Measurements from ENCODE around the gene RPL9. TPM values are rescaled to one million over a fixed set of nuclear protein-coding genes. Genes with fewer than 3 reads are reported as not detected.

Gene RPL9
- total RNA-seq, 1 donor = 1,596 TPM

DNA sequence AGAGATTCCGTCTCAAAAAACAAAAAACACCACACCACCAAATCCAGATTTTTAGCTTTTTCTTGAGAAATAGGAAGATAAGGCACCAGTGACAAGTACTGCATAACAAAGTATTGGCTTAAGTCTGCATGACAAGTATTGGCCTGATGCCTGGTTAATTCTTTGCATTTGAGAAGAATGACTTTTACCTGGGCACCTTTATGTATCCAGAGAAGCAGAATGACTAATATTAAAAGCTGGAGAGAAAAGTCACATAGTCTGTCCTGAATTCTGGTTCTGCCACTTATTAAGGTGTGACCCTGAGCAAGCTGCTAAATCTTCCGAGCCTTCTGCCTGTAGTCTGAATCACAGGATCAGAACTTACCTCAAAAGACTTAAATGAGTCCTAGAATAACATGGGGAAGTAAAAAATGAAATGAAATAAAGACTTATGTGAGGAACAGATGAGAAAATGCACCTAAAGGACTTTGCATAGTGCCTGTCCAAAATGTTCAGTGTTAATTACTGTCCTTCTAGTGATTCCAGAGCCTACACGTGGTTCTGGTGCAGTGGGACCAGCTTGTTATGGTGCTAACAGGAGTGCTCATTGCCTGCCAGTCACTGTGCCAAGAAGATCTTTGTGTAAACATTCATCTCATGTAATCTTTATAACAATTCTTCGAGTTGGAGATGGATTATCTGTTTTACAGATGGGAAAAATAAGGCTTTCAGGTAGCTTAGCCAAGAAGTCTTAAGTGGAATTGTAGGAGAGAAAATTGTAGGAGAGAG, 36.9 kb upstream of the RPL9 start:
- DNase-seq (ENCODE audit: low read depth) = no peak
- TF ChIP-seq, protein P1, sequence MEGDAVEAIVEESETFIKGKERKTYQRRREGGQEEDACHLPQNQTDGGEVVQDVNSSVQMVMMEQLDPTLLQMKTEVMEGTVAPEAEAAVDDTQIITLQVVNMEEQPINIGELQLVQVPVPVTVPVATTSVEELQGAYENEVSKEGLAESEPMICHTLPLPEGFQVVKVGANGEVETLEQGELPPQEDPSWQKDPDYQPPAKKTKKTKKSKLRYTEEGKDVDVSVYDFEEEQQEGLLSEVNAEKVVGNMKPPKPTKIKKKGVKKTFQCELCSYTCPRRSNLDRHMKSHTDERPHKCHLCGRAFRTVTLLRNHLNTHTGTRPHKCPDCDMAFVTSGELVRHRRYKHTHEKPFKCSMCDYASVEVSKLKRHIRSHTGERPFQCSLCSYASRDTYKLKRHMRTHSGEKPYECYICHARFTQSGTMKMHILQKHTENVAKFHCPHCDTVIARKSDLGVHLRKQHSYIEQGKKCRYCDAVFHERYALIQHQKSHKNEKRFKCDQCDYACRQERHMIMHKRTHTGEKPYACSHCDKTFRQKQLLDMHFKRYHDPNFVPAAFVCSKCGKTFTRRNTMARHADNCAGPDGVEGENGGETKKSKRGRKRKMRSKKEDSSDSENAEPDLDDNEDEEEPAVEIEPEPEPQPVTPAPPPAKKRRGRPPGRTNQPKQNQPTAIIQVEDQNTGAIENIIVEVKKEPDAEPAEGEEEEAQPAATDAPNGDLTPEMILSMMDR (IDR thresholded peaks at IDR 0.05; ENCODE audit: insufficient read depth, low read depth, low read length) = no peak
- no peak overlapping the region for H3K4me3 ChIP-seq (ENCODE audit: low read depth, low read length)

DNA sequence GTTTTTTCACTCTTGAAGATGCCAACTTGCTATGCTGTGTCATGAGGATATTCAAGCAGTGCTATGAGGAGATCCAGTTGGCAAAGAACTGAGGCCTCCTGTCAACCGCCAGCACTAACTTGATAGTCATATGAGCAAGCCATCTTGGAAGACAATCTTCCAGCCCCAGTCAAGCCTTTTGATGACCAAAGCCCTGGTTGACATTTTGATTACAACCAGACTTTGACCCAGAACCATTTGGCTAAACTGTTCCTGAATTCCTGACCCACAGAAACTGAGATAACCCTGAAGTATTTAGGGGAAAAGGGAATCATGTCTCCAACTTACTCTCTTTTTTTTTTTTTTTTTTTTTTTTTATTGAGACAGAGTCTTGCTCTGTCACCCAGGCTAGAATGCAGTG, 35.6 kb upstream of the RPL9 start:
- no peak for DNase-seq (ENCODE audit: low read depth)
- H3K4me3 ChIP-seq (ENCODE audit: low read depth, low read length) = no peak overlapping the region
- TF ChIP-seq, protein P1 (IDR thresholded peaks at IDR 0.05; ENCODE audit: insufficient read depth, low read depth, low read length) = no peak

DNA sequence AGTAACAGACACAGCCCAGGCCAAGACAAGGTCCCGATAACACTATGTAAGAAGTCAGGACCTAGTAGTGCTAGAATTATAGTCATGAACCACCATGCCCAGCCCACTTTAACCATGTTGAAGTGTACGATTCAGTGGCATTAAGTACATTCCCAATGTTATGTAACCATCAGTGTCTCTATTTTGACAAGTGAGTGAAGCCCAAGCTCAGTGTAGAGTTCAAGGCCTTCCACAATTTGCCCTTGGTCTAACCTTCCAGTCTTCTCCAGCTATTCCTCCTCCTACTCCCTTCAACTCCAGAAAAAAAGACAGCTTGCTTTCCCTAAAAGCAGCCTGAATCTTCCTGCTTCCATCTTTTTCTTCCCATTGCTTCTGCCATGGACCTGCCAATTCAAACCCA, 31.6 kb upstream of the RPL9 start:
- no peak for DNase-seq (ENCODE audit: low read depth)
- TF ChIP-seq, protein P1 (IDR thresholded peaks at IDR 0.05; ENCODE audit: insufficient read depth, low read depth, low read length) = no peak
- no peak overlapping the region for H3K4me3 ChIP-seq (ENCODE audit: low read depth, low read length)

DNA sequence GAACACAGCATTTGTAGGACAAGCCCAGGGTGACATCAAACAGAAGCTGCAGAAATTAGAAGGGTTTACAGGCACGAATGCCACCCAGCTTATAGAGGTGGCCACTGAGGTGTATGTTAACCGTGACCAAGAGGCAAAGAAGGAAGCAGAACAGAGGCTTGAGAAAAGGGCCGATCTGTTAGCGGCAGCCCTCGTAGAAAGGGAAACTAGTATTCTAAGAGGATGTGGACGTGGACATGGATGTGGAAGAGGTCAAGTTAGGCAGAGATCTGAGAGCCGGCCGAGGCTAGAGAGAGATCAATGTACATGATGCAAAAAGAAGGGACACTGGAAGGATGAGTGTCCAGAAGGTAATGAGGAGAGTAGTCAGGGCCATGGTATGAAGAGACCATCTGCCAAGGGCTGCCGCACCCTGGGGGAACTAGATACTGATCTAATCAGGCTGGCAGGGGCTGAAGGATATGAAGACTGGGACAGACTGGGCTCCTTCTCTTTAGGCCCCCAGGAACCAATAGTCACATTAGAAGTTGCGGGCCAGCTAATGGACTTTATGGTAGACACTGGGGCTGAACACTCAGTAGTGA, 27.6 kb upstream of the RPL9 start:
- DNase-seq (ENCODE audit: low read depth) = no peak
- H3K4me3 ChIP-seq (ENCODE audit: low read depth, low read length) = no peak overlapping the region
- TF ChIP-seq, protein P1 (IDR thresholded peaks at IDR 0.05; ENCODE audit: insufficient read depth, low read depth, low read length) = no peak

DNA sequence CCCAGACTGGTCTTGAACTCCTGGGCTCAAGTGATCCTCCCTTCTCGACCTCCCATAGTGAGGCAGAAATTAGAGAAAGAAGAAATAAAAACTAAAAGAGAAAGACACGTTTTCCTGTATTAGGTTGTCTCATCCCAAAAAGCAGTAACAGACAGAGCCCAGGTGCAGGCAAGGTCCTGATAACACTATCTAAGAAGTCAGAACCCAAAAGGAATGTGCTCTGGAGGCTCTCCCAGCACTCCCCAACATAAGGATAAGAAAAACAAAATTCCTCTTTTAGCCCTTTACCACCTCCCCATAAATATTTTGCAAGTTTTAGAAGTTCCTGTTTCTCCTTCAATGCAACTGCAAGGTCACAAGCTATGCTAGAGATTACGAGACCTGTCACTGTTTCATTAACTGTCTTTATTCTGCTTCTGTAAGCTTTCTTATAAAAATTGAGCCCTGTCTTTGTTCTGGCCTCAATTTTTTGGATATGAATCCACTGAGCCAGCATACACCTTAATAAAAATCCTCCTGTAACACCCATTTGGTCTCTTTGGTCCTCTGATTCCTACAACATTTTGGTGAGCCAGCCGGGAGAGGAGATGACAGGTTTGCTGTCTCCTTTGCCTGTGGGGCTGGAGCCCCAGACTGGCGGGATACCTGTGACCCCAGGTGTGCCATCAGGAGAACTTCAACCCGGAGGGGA, 26.0 kb upstream of the RPL9 start:
- H3K4me3 ChIP-seq (ENCODE audit: low read depth, low read length) = no peak overlapping the region
- DNase-seq (ENCODE audit: low read depth) = no peak
- TF ChIP-seq, protein P1 (IDR thresholded peaks at IDR 0.05; ENCODE audit: insufficient read depth, low read depth, low read length) = no peak

DNA sequence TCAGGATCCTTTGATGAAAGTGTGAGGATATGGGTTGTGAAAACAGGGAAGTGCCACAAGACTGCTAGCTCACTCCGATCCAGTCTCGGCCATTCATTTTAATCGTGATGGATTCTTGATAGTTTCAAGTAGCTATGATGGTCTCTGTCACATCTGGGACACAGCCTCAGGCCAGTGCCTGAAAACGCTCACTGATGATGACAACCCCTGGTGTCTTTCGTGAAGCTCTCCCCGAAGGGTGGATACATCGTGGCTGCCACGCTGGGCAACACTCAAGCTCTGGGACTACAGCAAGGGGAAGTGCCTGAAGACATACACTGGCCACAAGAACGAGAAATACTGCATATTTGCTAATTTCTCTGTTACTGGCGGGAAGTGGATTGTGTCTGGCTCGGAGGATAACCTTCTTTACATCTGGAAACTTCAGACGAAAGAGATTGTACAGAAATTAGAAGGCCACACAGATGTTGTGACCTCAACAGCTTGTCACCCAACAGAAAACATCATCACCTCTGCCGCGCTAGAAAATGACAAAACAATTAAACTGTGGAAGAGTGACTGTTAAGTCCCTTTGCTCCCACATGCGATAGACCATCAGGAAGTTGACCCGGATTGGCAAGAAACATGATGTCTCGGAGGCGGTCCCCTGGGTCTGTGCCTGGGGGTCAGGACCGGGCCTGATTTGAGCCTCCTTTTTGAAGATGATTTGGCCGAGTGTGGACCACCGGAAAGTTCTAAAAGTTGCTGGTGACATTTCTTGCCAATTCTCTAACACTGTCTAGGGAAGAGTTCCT, 22.4 kb upstream of the RPL9 start:
- TF ChIP-seq, protein P1 (IDR thresholded peaks at IDR 0.05; ENCODE audit: insufficient read depth, low read depth, low read length) = no peak
- no peak overlapping the region for H3K4me3 ChIP-seq (ENCODE audit: low read depth, low read length)
- no peak for DNase-seq (ENCODE audit: low read depth)
